Stimulated activated CD8-positive, alpha-beta memory T cell treated with anti-CD3 and anti-CD28 coated beads, Interleukin-7, amount 100 ng/mL, for 48 hours (primary cell): ENCODE results near the gene PLPP4.

Source experiments
- DNase-seq, 2 donors: peaks; one replicate each; pipeline ENCODE4 v3.0.0-alpha.2; 2020; ENCODE audit warnings: low read depth in 1 of 2; ENCODE audit errors: extremely low read depth in 1 of 2

The PLPP4 gene

DNA sequence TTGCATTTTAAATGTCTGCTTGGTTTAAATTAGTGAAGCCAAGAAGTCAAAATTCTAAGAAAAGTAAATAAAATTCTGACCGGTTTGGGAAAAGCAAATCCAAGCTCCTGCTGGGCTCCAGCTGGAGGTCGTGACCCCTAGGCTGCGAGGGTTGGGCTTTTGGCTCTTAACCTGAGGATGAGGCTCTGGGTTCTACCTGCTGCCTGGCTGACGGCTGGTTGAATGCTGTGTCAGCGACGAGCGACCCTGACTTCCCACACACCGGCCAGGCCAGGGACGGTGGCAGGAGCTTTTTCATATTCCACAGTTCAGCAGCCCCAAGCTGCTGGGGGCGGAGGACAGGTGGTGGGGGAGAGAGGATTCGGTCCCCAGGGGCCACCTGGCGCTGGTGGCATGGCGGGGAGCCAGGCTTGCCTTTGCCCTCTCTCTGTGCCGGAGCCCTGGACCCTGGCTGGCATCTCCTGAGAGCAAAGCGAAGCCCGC, 843 bp upstream of the PLPP4 start:
- no peak for DNase-seq

DNA sequence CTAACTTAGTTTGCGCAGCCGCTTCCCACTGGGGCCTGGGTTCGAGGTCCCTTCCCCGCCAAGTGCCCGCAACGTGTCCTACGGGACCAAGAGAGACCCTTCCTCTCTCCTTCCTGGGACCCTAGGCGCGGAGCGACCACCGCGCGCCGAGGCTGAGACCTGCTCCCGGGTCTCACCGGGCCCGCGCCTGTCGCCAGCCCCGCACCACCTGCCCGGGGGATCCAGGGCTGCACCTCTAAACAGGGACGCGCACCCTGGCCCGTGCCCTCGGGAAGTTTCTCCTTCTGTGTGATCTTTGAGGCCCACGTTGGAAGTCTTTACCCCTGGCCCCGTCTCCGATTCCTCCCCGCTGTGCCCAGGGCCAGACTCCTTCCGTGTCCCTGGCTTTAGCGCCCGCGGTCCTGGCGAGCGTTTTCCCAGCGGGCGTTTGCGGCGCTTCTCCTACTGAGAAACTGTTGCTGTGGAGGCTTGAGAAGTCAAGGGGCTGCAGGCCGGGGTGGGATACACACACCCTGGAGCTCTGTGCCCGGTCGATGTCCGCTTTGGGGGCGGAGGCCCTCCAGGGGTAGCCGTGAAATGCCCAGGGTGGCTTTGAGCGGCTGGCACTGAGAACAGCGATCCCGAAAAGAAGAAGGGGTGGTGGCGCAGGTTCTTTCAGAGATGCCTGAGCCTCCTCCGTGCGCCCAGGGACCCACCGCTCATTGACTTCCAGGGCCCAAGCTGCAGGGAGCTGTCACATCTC, 575 bp downstream of the PLPP4 start:
- DNase-seq = no peak

DNA sequence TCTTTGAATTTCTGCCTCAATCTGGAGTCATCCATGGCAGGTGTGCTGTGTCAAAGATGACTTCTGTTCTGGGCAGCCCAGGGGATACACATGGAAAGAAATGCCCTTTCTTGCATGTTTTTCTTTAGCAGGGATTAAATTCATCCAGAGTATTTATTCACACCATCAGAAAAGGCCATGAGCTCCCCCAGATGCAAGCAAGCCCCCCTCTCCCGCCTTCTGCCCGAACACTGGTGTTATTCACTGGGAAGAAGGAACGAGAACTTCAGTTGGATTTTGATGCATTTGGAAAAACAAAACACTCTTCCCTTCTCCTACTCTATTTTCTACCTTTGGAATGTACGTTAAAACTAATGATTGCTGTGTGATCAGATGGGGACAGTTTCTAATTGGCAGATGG, 1.4 kb downstream of the PLPP4 start:
- no peak for DNase-seq

DNA sequence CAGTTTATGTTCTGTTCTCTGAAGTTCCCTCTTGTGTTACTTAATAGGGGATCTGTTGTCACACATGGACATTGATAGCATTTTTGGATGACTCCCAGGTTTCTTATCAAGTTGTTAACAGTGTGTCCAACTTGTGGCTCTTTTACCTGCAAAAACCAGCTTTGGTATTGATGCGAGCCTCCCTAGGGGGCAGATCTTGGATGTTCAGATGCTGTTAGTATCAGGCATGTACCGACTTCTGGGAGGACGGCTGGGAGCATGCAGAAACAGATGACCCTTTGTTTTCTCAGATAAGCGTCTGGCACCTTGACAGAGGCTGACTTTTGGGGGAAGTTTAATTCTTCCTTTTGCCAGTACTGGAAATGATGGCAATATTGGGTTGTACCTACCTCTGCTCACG, 2.2 kb downstream of the PLPP4 start:
- DNase-seq = no peak

DNA sequence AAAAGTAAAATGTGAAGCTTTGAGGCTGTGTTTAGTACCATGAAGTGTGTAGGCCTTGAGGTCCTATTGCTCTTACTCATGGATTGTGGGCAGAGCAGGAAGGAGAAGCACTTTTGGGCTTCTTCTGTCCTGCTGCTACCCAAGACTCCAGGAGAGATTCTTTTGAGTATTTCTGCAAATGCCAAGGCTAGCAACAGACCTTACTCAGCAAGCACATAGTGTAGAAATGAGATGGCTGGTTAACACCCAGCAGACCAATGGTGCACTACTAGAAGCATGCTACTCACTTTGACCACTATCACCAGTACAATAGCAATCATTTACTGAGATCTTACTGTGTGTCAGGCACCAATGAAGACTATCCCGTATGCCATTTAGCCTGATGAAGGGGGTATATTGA, 3.2 kb downstream of the PLPP4 start:
- no peak for DNase-seq

DNA sequence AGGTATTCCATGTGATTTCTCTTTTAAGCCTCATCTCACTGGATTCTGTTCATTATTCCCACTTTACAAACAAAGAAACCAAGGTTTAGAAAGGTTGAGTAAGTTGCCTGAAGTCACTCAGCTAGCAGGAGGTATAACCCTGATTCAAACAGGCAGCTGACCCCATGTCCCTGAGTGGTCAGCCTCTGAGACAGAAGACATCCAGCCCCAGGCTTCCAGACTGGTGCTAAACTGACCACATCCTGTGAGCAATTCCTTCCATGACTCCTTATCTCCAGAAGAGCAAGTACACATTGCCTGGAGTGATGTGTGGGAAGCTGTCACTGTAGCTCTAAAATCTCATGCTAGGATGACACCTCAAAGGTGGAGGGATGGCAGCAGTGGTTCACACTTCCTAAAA, 3.7 kb downstream of the PLPP4 start:
- no peak for DNase-seq

DNA sequence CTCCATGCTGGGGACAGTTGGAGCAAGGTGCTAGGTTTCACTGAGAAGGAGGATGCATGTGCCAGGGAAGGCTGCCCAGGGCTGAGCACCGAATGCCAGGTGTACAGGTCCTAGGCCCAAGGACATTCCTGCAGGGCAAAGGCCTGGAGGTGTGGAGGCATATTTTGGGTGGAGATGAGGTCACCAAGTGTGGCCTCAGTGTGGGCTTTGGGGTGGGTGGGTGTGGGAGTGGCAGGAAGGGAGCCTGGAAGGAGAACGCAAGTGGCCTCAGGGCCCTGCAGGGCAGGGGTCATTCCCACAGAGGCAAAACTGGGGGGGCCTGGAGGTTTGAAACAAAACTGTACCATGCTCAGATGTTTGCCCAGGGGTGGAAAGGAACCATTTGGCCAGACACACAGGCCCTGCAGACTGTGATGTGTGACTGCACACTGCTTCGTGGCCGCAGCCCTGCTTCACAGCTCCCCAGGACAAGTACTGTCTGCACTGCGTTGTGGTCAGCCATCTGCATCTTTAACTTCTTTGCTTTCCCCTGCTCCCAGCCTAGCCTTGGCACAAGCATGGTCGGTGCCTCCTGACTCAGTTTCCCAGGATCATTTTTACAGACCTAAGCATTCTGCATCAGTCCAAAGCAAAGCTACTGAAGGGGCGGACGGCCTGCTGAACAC, 5.1 kb downstream of the PLPP4 start:
- DNase-seq = no peak

DNA sequence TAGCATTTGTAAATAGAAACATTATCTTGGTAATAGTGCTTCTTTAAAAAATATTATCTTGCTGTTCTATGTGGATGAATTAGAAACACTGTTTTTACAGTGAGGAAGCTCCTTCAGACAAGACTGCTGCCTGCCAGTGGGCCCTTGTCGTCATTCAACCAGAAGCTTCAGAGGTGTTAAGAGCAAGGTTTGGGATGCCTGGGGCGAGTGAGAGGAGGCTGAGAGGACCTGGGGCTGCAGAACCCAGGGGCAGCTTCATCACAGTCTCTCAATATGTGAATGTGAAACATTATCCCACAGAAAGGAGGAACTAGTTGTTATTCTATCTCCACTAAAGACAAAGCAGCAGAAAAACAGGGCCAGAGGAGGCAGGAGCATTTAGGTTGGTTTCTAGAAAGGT, 8.1 kb downstream of the PLPP4 start:
- DNase-seq = no peak

DNA sequence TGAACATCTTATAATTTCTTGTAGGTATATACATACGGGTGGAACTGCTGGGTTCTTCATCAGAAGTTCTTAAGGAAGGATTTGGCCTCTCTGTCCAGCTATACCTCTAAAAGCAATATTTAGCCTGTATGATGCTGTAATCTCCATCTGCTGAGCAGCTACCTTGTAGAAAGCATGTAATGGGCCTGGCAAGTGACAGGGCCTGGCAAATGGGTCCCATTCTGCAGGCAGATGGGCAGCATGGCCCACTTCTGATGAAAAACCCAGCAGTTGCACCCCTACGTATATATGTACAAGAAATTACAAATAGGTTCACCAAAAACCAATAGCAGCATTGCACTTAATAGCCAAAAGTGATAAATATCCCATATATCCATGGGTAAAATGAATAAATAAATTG, 9.0 kb downstream of the PLPP4 start:
- no peak for DNase-seq

DNA sequence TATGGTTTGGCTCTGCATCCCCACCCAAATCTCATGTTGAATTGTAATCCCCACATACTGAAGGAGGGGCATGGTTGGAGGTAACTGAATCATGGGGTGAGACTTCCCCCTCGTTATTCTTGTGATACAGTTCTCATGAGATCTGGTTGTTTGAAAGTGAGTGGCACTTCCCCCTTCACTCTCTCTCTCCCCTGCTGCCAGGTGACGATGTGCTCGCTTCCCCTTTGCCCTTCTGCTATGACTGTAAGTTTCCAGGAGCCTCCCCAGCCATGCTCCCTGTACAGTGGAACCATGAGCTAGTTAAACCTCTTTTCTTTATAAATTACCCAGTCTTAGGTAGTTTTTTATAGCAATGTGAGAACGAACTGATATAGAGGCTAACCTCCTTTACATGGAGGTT, 16.6 kb downstream of the PLPP4 start:
- DNase-seq = no peak

DNA sequence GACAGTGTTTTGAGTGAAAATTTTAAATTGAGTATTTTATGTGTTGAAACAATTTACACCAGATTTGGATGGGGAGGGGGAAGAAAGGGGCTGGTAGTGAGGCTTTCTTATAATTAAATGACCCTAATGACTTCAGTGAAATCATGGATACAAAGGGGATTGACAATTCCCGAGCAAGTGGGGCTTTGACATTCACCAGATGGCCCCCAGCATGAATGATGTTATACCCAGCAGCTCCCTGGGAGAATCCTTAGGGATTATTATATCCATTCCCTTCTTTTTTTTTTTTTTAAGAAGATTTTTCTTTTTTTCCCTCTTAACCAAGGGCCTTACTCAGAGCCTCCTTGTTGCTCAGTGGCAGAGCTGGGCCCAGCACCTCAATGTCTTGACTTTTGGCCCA, 17.9 kb downstream of the PLPP4 start:
- no peak for DNase-seq

DNA sequence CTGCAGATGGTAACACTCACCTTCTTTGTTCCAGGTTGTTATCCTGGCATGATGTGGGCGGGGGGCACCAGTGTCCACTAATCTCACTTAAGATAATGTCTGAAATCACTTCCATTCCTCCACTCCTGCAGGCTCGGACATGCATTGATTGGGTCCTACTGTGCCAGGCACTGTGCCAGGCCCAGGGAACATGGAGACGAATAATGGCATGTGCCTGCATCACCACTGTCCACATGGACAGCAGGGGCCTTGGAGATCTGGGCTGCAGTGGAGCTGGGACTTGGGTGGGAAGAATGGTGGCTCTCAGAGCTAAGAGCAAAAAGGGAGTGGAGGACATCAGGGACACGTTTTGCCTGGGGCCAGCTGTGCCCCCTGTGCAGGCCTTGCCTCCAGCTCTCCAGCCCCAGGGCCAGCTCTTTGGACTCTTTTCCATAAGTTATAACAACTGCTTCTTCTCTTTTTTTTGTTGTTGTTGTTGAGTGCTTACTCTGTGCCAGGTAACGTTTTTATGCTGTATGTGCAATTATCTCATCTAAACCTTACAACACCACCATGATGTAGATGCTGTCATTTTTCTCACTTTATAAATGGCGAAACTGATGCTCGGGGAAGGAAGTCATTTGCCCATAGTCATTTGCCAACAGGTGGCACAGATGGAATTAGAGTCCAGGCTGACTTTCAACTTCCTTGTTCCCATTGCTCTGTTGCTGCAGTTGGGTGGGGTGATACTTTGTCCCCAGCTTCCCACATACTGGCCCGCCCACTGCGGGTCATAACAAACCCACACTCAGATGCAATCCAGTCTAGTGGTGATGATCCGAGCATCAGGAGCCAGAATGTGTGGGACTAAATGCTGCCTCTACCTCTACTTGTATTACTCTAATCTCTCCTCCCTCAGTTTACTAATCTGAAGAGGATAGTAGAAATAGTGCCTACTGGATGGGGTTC, 19.1 kb downstream of the PLPP4 start:
- no peak for DNase-seq

DNA sequence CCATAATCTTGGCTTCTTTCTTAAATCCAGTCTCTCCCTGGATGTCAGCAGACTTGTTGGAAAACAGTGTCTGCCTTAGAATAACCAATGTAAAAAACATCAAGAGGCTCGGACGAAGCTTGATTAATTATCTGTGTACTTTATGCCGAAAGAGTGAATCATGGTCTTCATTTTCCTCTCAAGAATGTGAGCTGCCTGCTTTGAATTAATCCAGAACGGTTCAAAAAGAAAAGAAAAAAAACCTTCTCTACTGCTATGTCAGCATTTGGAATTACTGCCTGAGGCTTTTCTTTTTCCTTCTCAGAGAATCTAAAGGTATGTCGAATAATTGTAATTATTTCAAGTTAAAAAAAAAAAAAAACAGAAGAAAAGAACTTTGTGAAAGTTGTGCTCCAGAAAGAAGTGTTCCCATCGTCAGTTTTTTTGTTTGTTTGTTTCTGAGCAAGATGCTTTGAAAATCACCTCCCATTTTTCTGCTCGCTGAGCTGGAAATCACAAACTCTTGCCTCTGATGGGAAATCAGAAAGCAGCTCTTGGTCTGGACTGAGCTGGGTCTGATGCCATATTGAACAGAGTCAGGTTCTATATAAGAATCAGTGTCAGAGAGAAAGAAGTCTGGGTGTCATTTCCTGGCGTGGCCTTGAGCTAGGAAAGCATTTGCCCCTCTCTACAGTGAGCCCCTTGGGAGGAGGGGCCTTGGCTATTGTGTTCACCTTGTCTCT, 20.2 kb downstream of the PLPP4 start:
- DNase-seq = no peak

DNA sequence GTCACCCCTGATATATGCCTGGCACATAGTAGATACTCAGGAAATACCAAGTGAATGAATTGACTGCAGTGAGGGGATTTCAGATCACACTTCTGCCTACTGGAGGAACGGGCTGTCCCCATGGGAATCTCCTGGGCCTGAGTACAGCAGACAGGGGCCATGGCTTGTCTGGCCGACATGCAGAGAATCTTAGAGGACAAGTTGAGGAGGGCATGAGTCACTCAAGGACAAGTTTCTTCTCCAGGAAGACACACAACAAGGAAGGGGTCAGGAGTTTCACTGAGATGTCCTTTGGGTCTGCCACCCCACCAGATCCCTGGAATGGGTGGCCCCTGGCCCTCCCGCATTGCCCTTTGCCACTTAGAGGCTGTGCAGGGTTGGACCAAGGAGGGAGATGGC, 20.7 kb downstream of the PLPP4 start:
- DNase-seq = no peak

DNA sequence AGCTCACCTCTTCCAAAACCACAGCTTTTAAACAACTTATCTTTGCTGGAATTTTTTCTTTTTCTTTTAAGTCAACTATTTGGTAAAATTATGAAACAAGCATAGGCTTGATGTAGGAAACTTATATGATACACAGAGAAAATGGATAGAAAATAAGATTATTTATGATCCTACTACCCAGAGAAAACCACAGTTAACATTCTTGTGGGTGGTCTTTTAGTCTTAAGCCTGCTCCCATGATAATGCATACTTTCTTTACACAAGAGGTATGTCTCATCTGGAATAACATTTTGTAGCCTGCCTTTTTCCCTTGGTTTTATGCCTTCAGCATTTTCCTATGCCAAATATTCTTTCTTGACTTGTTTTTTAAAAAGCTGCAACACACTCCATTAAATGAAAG, 21.4 kb downstream of the PLPP4 start:
- DNase-seq = no peak

DNA sequence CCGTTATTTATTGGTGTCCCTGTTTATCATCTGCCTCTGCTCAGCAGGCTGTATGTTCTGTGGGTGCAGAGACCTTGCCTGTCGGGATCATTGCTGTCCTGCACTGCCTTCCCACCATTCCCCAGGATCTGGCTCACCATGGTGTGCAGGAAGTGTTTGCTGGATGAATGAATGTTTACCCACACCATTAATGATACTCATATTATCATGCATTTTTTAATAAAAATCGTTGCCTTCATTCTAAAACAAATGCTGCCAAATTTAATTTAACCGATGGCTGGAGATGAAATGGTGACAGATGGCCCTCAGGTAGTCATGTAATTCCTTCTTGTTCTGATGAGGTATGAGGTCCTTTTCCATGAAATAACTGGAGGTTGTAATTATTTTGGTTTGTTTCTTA, 22.5 kb downstream of the PLPP4 start:
- no peak for DNase-seq

DNA sequence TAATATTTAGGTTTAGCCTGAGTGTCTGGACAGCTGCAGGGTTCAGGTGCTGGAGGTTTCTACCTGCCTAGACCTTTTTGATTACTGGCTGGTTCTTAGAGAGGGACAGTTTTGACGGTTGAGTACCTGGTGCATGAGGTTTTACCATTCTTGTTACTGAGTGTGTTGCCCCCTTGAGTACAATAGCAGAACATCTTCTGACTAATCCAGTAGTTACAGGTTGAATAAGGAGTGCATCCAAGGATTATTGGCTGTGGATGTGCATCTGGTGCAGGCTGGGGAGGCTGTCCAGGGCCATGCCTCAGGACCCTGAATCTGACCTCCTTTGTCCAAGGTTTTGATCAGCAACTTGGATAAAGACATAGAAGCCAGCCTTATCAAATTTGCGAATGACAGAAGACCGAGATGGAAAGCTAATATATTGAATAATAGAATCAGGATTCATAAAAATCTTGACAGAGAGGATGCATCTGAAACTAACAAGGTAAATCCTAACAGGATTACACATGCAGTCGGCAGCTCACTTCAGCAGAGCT, 23.1 kb downstream of the PLPP4 start:
- DNase-seq = no peak

DNA sequence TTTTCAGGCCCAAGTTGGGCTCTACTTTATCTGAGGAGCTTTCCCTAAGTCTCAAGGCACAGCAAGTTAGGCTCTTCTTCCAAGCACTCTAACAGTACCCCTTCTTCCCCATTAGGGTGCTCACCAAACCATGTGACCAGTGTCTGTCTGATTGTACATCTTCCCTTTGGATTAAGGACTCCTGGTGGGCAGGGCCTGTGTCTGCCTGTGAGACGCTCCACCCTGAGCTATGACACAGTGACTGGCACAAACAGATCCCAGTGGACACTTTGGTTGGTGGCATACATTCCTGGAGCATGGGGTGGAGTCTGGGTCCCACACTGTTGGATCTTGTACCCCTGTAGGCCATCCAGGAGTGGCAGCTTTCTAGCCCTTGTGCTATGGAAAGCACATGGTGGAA, 23.8 kb downstream of the PLPP4 start:
- DNase-seq = no peak

DNA sequence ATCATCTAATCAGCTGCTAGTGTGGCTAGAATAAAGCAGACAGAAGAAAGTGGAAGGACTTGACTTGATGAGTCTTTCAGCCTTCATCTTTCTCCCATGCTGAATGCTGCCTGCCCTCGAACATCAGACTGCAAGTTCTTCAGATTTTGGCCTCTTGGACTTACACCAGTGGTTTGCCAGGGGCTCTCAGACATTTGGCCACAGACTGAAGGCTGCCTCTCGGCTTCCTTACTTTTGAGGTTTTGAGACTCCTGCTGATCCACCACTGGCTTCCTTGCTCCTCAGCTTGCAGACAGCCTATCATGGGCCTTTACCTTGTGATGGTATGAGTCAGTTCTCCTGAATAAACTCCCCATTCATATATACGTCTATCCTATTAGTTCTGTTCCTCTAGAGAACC, 26.0 kb downstream of the PLPP4 start:
- no peak for DNase-seq

DNA sequence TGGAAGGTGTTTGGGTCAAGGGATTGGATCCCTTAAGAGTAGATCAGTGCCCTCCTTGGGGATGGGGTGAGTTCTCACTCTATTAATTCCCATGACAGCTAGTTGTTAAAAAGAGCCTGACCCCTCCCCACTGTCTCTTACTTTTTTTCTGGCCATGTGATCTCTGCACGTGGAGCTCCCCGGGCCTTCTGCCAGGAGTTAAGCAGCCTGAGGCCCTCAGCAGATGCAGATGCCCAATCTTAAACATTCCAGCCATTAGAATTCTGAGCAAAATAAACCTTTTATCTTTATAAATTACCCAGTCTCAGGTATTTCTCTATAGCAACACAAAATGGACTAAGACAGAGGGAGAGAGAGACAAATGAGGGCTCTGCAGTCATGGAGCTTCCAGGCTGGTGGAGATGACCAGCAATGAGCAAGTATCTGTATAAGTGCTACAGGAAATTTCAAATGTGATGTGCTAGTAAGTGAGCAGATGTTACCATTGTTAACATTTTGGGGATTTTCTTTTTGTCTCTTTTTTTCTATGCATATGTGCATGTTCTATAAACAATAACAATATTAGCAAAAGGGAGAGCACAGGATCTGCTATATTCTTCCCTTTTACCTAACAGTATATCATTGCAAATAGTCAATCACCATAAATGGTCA, 26.7 kb downstream of the PLPP4 start:
- no peak for DNase-seq
